Upper lobe of right lung (tissue), 1 donor: ENCODE data around the gene NCAPH2. TPM values are rescaled to one million over a fixed set of nuclear protein-coding genes. Genes with fewer than 3 reads are reported as not detected.

ENCODE experiments used
- ATAC-seq: fragments of 200-7000 bp; cut with Tn5 transposase; one replicate; pipeline ENCODE4 v1.9.1; 2020; ENCODE audit warnings: mild to moderate bottlenecking, moderate library complexity
- DNase-seq: peaks from one replicate; pipeline ENCODE4 v3.0.0-alpha.2; 2020
- H3K27ac ChIP-seq: fragments of 200-600 bp; one replicate; pipeline ENCODE4 v1.8.0; 2022
- H3K27me3 ChIP-seq: fragments of 200-600 bp; one replicate; pipeline ENCODE4 v1.8.0; 2022; ENCODE audit warnings: mild to moderate bottlenecking
- H3K36me3 ChIP-seq: fragments of 200-600 bp; one replicate; pipeline ENCODE4 v1.8.0; 2022
- H3K4me1 ChIP-seq: fragments of 200-600 bp; one replicate; pipeline ENCODE4 v1.8.0; 2022
- H3K4me3 ChIP-seq: fragments of 200-600 bp; one replicate; pipeline ENCODE4 v1.8.0; 2022; ENCODE audit warnings: mild to moderate bottlenecking
- H3K9me3 ChIP-seq: fragments of 200-600 bp; one replicate; pipeline ENCODE4 v1.8.0; 2022
- intact Hi-C: fragments of 100-400 bp; cut with DNase I; formaldehyde crosslinking; loops from one replicate; pipeline ENCODE4 v1.11.0; 2022
- total RNA-seq: library from RNA; stranded (reverse); fragmentation: NEBNext Ultra II Directional; extraction: Animal tissue kit (Norgen Biotek cat#: 25700); gene quantifications from one replicate; pipeline ENCODE4 v1.2.1, GENCODE V29; 2021
- TF ChIP-seq, protein P1 (sequence below): fragments of 200-600 bp; IDR thresholded peaks from one replicate; pipeline ENCODE4 v1.8.0; 2022; ENCODE audit warnings: antibody characterized with exemption
- donor health status: DM: no; HTN: yes; CAD: no; lungs with severe emphysema.

The NCAPH2 gene
- total RNA-seq, 1 donor from 2014 or later: 51.8 TPM

DNA sequence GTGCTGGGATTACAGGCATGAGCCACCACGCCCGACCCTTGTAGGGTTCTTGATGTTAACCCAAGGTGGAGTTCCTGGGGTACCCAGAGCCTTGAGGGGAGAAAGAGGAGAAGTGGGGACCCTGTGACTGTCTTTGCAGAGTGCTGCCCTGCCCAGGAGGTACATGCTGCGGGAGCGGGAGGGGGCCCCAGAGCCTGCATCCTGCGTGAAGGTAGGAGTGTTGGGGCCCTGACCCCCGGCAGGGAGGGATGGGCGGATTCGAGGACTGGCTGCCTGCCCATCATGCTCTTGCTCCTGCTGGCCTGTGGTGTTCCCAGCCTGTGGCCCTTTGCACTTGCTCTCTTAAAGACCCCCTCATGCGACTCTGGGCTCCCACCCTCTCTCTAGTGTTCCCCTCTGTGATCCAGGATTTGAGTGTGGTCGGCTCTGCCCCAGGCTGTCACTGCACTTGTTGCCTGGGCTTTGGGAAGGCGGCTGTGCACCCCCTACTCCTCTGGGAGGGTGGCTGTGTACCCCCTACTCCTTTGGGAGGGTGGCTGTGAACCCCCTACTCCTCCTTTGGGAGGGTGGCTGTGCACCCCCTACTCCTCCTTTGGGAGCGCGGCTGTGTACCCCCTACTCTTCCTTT is 12.9 kb downstream of the NCAPH2 start:
- Histone ChIP-seq H3K36me3 (peaks cover 53% of the 10 kb centered on the region), H3K9me3 (no peaks in the 10 kb centered on the region), H3K27ac (no peak overlapping the region), H3K27me3 (no peaks in the 10 kb centered on the region), H3K4me3 (no peak overlapping the region), H3K4me1 (peaks cover 6% of the 10 kb centered on the region)
- TF ChIP-seq, protein P1, sequence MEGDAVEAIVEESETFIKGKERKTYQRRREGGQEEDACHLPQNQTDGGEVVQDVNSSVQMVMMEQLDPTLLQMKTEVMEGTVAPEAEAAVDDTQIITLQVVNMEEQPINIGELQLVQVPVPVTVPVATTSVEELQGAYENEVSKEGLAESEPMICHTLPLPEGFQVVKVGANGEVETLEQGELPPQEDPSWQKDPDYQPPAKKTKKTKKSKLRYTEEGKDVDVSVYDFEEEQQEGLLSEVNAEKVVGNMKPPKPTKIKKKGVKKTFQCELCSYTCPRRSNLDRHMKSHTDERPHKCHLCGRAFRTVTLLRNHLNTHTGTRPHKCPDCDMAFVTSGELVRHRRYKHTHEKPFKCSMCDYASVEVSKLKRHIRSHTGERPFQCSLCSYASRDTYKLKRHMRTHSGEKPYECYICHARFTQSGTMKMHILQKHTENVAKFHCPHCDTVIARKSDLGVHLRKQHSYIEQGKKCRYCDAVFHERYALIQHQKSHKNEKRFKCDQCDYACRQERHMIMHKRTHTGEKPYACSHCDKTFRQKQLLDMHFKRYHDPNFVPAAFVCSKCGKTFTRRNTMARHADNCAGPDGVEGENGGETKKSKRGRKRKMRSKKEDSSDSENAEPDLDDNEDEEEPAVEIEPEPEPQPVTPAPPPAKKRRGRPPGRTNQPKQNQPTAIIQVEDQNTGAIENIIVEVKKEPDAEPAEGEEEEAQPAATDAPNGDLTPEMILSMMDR: no peak
- intact Hi-C loops: no loop called here
- no peak for ATAC-seq
- no peak for DNase-seq

DNA sequence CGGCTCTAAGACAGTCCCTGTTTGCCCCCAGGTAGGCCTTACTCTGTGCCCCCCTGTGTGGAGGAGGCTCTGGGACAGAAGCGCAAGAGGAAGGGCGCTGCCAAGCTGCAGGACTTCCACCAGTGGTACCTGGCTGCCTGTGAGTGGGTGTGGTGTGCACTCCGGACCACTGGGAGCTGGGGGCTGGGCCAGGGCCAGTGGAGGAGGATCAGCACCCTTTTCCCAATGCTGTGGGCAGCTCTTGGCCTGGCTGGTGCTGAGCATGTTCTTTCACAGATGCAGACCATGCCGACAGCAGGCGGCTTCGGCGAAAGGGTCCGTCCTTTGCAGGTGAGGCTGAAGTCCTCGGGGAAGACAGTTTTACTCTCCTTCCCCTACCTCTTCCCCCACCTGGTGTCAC is 13.7 kb downstream of the NCAPH2 start:
- intact Hi-C loops: no loop called here
- Histone ChIP-seq H3K9me3 (no peaks in the 10 kb centered on the region), H3K27ac (no peak overlapping the region), H3K36me3 (peaks cover 50% of the 10 kb centered on the region), H3K4me3 (no peak overlapping the region), H3K4me1 (peaks cover 8% of the 10 kb centered on the region), H3K27me3 (no peaks in the 10 kb centered on the region)
- TF ChIP-seq, protein P1: no peak
- ATAC-seq: no peak
- no peak for DNase-seq

DNA sequence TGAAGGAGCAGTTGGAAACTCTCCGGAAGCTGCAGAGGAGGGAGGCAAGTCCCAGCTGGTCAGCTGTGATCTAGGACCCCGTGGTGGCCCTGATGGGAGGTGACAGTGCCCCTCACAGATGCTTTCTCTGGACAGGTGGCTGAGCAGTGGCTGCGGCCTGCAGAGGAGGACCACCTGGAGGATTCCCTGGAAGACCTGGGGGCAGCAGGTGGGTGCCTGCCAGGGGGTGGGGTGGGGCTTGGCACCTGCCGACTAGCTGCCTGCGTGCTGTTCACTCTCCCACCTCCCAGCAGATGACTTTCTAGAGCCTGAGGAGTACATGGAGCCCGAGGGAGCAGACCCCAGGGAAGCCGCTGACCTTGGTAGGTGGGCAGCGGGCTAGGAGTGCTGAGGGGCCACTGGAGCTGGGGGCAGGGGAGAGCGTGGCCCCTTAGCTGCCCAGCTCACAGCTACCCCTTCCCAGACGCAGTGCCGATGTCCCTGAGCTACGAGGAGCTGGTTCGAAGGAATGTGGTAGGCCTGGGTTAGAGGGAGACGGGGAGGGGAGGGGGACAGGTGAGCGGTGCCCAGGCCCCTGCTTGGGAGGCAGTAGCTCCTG is 14.3 kb downstream of the NCAPH2 start:
- no peak overlapping the region for H3K27ac ChIP-seq
- H3K4me3 ChIP-seq: no peak overlapping the region
- peaks cover 14% of the 10 kb centered on the region for H3K4me1 ChIP-seq
- H3K27me3 ChIP-seq: no peaks in the 10 kb centered on the region
- ATAC-seq (no peak), DNase-seq (no peak)
- peaks cover 45% of the 10 kb centered on the region for H3K36me3 ChIP-seq
- H3K9me3 ChIP-seq: no peaks in the 10 kb centered on the region
- intact Hi-C loops: no loop called here
- TF ChIP-seq, protein P1: no peak

DNA sequence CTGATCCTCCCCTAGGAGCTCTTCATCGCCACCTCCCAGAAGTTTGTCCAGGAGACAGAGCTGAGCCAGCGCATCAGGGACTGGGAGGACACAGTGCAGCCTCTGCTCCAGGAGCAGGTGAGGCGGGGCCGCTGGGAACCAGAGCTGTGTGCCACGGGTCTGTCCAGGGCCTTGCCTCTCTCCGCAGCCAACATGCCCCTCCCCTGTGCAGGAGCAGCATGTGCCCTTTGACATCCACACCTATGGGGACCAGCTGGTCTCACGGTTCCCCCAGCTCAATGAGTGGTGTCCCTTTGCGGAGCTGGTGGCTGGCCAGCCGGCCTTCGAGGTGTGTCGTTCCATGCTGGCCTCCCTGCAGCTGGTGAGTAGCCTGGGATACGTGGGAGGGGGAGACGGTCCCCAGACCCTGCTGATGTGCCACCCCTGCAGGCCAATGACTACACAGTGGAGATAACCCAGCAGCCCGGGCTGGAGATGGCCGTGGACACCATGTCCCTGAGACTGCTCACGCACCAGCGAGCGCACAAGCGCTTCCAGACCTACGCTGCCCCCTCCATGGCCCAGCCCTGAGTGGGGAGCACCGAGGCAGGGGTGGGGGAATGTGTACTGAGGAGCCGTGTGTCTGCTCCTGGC is 14.9 kb downstream of the NCAPH2 start:
- Histone ChIP-seq H3K4me1 (peaks cover 19% of the 10 kb centered on the region), H3K27ac (no peak overlapping the region), H3K36me3 (peaks cover 38% of the 10 kb centered on the region), H3K4me3 (no peak overlapping the region), H3K9me3 (no peaks in the 10 kb centered on the region), H3K27me3 (no peaks in the 10 kb centered on the region)
- intact Hi-C loops: no loop called here
- TF ChIP-seq, protein P1: no peak
- DNase-seq (no peak), ATAC-seq (no peak)

DNA sequence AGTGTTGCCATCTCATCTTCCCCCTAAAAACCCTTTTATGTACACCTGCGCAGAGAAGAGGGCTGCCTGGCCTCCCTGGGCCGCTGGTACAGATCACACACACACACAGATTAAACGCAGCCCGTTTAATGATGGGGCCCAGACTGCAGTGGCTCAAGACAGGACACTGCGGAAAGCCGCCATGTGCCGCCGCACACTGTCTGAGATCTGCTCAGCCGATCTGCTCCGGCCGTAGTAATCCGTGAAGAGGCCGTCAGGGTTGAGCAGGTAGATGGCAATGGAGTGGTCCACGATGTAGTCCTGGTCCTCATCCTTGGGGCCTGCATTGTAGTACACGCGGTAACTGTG is 15.4 kb downstream of the NCAPH2 start:
- intact Hi-C loops: no loop called here
- Histone ChIP-seq H3K4me1 (peaks cover 24% of the 10 kb centered on the region), H3K9me3 (no peaks in the 10 kb centered on the region), H3K4me3 (no peak overlapping the region), H3K27ac (no peak overlapping the region), H3K27me3 (no peaks in the 10 kb centered on the region), H3K36me3 (peaks cover 33% of the 10 kb centered on the region)
- ATAC-seq (no peak), DNase-seq (no peak)
- TF ChIP-seq, protein P1: no peak
